Gastrocnemius medialis (tissue), 4 donors: ENCODE results near the gene KLF3. TPM values are rescaled to one million over a fixed set of nuclear protein-coding genes. Genes with fewer than 3 reads are reported as not detected.

Source experiments
- ATAC-seq, 2 donors: fragments of 150-250 bp; one replicate each; pipeline ENCODE4 v1.9.1; 2016
- DNase-seq, 2 donors: peaks; one replicate each; pipeline ENCODE4 v3.0.0-alpha.2; 2019
- H3K27ac ChIP-seq, 4 donors: fragments of 200-600 bp; sonication (generic); 1 replicate in 1 of 4; 2 replicates in 3 of 4; pipeline ENCODE4 v1.5.1; 2016 to 2018; ENCODE audit warnings: mild to moderate bottlenecking in 2 of 4, moderate library complexity in 1 of 4
- H3K27me3 ChIP-seq, 3 donors: fragments of 200-600 bp; sonication (generic) in 2 of 3; 1 replicate in 1 of 3; 2 replicates in 2 of 3; pipeline versions ENCODE4 v1.5.1 to v1.6.0; 2016 to 2019; ENCODE audit warnings: mild to moderate bottlenecking in 1 of 3, moderate library complexity in 1 of 3
- H3K36me3 ChIP-seq, 2 donors: fragments of 200-600 bp; sonication (generic) in 1 of 2; one replicate each; pipeline ENCODE4 v1.5.1; 2017 to 2018
- H3K4me1 ChIP-seq, 2 donors: fragments of 200-600 bp; sonication (generic) in 1 of 2; one replicate each; pipeline ENCODE4 v1.5.1; 2016 to 2017; ENCODE audit warnings: mild to moderate bottlenecking in 2 of 2
- H3K4me3 ChIP-seq, 4 donors: fragments of 200-600 bp; sonication (generic) in 3 of 4; 1 replicate in 1 of 4; 2 replicates in 3 of 4; pipeline ENCODE4 v1.5.1; 2016 to 2019; ENCODE audit warnings: mild to moderate bottlenecking in 2 of 4
- H3K9me3 ChIP-seq, 3 donors: fragments of 200-600 bp; sonication (generic) in 2 of 3; 1 replicate in 1 of 3; 2 replicates in 2 of 3; pipeline ENCODE4 v1.5.1; 2016 to 2019
- POLR2A ChIP-seq, 2 donors: fragments of 450-650 bp; IDR thresholded peaks; one replicate each; pipeline ENCODE4 v1.6.1; 2017; ENCODE audit warnings: antibody characterized with exemption in 2 of 2, mild to moderate bottlenecking in 2 of 2, moderate library complexity in 2 of 2
- in situ Hi-C, 4 donors: fragments of 200-750 bp; cut with MboI; loops; one replicate each; pipeline versions ENCODE4 v1.15.0 to v1.8.0; 2017; ENCODE audit warnings: low sequenced_read_pairs in 4 of 4
- intact Hi-C: fragments of 100-400 bp; cut with DNase I; formaldehyde crosslinking; loops from one replicate; pipeline ENCODE4 v1.15.1; 2023; ENCODE audit warnings: low total_unique reads
- total RNA-seq, 4 donors: library from RNA; depleted of rRNA; stranded (reverse); fragments of >200 nt; gene quantifications; one replicate each; pipeline versions ENCODE4 v1.1.0 to v1.2.3, GENCODE V29; 2016
- TF ChIP-seq, protein P1 (sequence below), 5 experiments: fragments of 450-650 bp in 3 of 5; fragments of 200-600 bp in 2 of 5; sonication (generic) in 2 of 5; IDR thresholded peaks in 4 of 5; conservative IDR thresholded peaks in 1 of 5; 1 replicate in 4 of 5; 2 replicates in 1 of 5; pipeline ENCODE4 v1.5.1; 2016 to 2019; ENCODE audit warnings: antibody characterized with exemption in 5 of 5, mild to moderate bottlenecking in 3 of 5, moderate library complexity in 3 of 5

The KLF3 gene
- total RNA-seq, 4 donors from 2014 or later = 12.7 to 26.5 (median 19.4) TPM

DNA sequence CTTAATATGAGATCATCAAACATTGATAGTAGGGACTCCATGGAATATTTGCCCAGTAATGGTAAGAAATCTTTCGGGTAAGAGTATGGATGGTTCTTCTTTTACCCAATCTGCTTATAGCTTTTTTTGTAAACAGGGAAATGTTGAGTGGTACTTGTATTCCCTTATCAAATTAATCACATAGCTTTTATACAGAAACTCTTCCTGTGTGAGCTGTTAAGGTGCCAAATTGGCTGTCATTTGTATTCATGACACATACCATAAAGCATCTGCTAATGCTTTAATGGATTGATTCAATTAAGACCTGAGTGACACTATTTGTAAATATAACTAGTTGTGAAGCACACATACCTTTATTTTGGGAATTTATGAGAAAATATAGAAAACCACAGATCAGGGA, 34.2 kb downstream of the KLF3 start:
- in situ Hi-C loops (no loop called here), intact Hi-C loops (no loop called here)
- DNase-seq = no peak
- peaks cover 0 to 48% of the 10 kb centered on the region in 2 donors for H3K36me3 ChIP-seq
- TF ChIP-seq POLR2A (IDR thresholded peaks at IDR 0.05) = no peak
- TF ChIP-seq, protein P1, sequence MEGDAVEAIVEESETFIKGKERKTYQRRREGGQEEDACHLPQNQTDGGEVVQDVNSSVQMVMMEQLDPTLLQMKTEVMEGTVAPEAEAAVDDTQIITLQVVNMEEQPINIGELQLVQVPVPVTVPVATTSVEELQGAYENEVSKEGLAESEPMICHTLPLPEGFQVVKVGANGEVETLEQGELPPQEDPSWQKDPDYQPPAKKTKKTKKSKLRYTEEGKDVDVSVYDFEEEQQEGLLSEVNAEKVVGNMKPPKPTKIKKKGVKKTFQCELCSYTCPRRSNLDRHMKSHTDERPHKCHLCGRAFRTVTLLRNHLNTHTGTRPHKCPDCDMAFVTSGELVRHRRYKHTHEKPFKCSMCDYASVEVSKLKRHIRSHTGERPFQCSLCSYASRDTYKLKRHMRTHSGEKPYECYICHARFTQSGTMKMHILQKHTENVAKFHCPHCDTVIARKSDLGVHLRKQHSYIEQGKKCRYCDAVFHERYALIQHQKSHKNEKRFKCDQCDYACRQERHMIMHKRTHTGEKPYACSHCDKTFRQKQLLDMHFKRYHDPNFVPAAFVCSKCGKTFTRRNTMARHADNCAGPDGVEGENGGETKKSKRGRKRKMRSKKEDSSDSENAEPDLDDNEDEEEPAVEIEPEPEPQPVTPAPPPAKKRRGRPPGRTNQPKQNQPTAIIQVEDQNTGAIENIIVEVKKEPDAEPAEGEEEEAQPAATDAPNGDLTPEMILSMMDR (IDR thresholded peaks at IDR 0.05 in 4 of 5, conservative IDR thresholded peaks at IDR 0.05 in 1 of 5) = no peak
- no peak overlapping the region for H3K27ac ChIP-seq
- no peak for ATAC-seq
- no peaks in the 10 kb centered on the region for H3K9me3 ChIP-seq
- no peaks in the 10 kb centered on the region for H3K27me3 ChIP-seq
- peaks cover 0 to 8% of the 10 kb centered on the region in 2 donors for H3K4me1 ChIP-seq
- H3K4me3 ChIP-seq = no peak overlapping the region

GRCh38 chr4:38699112-38699511, 35.1 kb downstream of the KLF3 start:
- TF ChIP-seq POLR2A (IDR thresholded peaks at IDR 0.05) = no peak
- TF ChIP-seq, protein P1 (IDR thresholded peaks at IDR 0.05 in 4 of 5, conservative IDR thresholded peaks at IDR 0.05 in 1 of 5) = no peak
- Histone ChIP-seq H3K27me3 (no peaks in the 10 kb centered on the region), H3K4me3 (no peak overlapping the region), H3K27ac (no peak overlapping the region), H3K9me3 (no peaks in the 10 kb centered on the region), H3K36me3 (peaks cover 0 to 44% of the 10 kb centered on the region in 2 donors), H3K4me1 (peaks cover 0 to 8% of the 10 kb centered on the region in 2 donors)
- DNase-seq = no peak
- ATAC-seq = no peak
- intact Hi-C loops (no loop called here), in situ Hi-C loops (no loop called here)

GRCh38 chr4:38703635-38704034, 39.6 kb downstream of the KLF3 start:
- H3K4me3 ChIP-seq = no peak overlapping the region
- in situ Hi-C loops = no loop called here
- ATAC-seq = no peak
- H3K9me3 ChIP-seq = no peaks in the 10 kb centered on the region
- H3K36me3 ChIP-seq = peaks cover 0 to under 1% of the 10 kb centered on the region in 2 donors
- H3K4me1 ChIP-seq = peaks cover 0 to 3% of the 10 kb centered on the region in 2 donors
- no peak overlapping the region for H3K27ac ChIP-seq
- intact Hi-C loops = no loop called here
- H3K27me3 ChIP-seq = no peaks in the 10 kb centered on the region
- TF ChIP-seq POLR2A (IDR thresholded peaks at IDR 0.05) = no peak
- TF ChIP-seq, protein P1 (IDR thresholded peaks at IDR 0.05 in 4 of 5, conservative IDR thresholded peaks at IDR 0.05 in 1 of 5) = no peak
- DNase-seq = no peak

DNA sequence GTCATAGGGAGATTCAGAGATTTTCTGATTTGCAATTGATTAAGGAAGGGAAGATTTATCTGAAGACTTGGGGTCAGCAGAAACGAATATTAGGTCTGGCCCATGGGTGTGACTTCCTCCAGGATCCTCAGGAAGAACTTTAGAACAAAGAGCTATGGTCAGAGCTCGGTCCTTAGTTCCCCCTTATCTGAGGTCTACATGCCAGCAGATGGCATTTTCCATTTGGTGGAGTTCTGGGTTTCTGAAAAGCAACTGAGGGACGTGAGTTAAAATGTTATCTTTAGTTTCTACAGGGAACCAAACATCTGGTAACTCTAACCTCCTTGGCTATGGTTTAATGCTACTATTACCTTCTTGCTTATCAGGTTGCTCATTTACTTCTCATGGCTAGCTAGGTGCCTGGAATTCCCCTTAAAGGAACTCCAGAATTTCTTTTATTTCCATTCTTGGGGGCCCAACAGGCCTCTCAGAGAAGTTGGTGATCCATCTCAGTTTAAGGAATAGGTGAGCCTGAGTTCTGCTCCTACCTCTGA, 40.7 kb downstream of the KLF3 start:
- DNase-seq (no peak), ATAC-seq (no peak)
- Histone ChIP-seq H3K9me3 (no peaks in the 10 kb centered on the region), H3K36me3 (no peaks in the 10 kb centered on the region), H3K27me3 (no peaks in the 10 kb centered on the region), H3K4me3 (no peak overlapping the region), H3K4me1 (peaks cover 0 to 3% of the 10 kb centered on the region in 2 donors), H3K27ac (no peak overlapping the region)
- intact Hi-C loops = no loop called here
- TF ChIP-seq, protein P1 (IDR thresholded peaks at IDR 0.05 in 4 of 5, conservative IDR thresholded peaks at IDR 0.05 in 1 of 5) = no peak
- no peak for TF ChIP-seq POLR2A (IDR thresholded peaks at IDR 0.05)
- in situ Hi-C loops = no loop called here

- Histone ChIP-seq H3K27me3 (no peaks in the 10 kb centered on the region), H3K9me3 (no peaks in the 10 kb centered on the region), H3K27ac (no peak overlapping the region), H3K36me3 (no peaks in the 10 kb centered on the region), H3K4me3 (no peak overlapping the region), H3K4me1 (peaks cover 0 to 3% of the 10 kb centered on the region in 2 donors)
- intact Hi-C loops = no loop called here
- TF ChIP-seq POLR2A (IDR thresholded peaks at IDR 0.05) = no peak
- TF ChIP-seq, protein P1 (IDR thresholded peaks at IDR 0.05 in 4 of 5, conservative IDR thresholded peaks at IDR 0.05 in 1 of 5) = no peak
- in situ Hi-C loops = no loop called here
- ATAC-seq (no peak), DNase-seq (no peak)
Measured at GRCh38 chr4:38706301-38706700, 42.3 kb downstream of the KLF3 start.
